ENCODE measurements around the gene U2SURP.
A peak's percentile ranks its signal among the peaks of the same experiment; 100 is the strongest.
"Not testable (repeated sequence)": the region's sequence is repeated elsewhere in the genome, so short reads cannot be mapped to it uniquely, and the experiment has no call there.

Gene U2SURP

GRCh38 chr3:142977399-142977728 lies 24.0 kb upstream of the U2SURP start:
- peak; percentile 71 for DNase-seq

GRCh38 chr3:142981108-142981507 lies 20.3 kb upstream of the U2SURP start:
- DNase-seq = no peak

GRCh38 chr3:142982038-142982773 lies 19.2 kb upstream of the U2SURP start:
- no peak for DNase-seq

- no peak for DNase-seq
Observed at GRCh38 chr3:142983318-142983717, 18.1 kb upstream of the U2SURP start.

- no peak for DNase-seq
Observed at GRCh38 chr3:142984255-142984654, 17.1 kb upstream of the U2SURP start.

- no peak for DNase-seq
Observed at GRCh38 chr3:142987080-142987700, 14.2 kb upstream of the U2SURP start.

- DNase-seq = peak; percentile 78
Observed at GRCh38 chr3:142987707-142988106, 13.7 kb upstream of the U2SURP start.

GRCh38 chr3:142988221-142988620 lies 13.1 kb upstream of the U2SURP start:
- DNase-seq = not testable (repeated sequence)

- not testable (repeated sequence) for DNase-seq
Observed at GRCh38 chr3:142988826-142989225, 12.5 kb upstream of the U2SURP start.

- DNase-seq = no peak
Observed at GRCh38 chr3:142990721-142991120, 10.6 kb upstream of the U2SURP start.

GRCh38 chr3:142992323-142992722 lies 9.0 kb upstream of the U2SURP start:
- no peak for DNase-seq

- peak; percentile 37 for DNase-seq
Observed at GRCh38 chr3:142993958-142994442, 7.4 kb upstream of the U2SURP start.

- no peak for DNase-seq
Observed at GRCh38 chr3:142997330-142997729, 4.0 kb upstream of the U2SURP start.

GRCh38 chr3:142998439-142998838 lies 2.9 kb upstream of the U2SURP start:
- DNase-seq = peak; percentile 43

- no peak for DNase-seq
Observed at GRCh38 chr3:142999881-143000280, 1.5 kb upstream of the U2SURP start.

GRCh38 chr3:143000528-143000927 lies 842 bp upstream of the U2SURP start:
- no peak for DNase-seq

GRCh38 chr3:143001034-143001368 lies 369 bp upstream of the U2SURP start:
- DNase-seq = no peak

GRCh38 chr3:143002083-143002712 lies 828 bp downstream of the U2SURP start:
- no peak for DNase-seq

GRCh38 chr3:143002727-143003126 lies 1.4 kb downstream of the U2SURP start:
- no peak for DNase-seq

- DNase-seq = no peak
Observed at GRCh38 chr3:143004823-143005222, 3.5 kb downstream of the U2SURP start.

GRCh38 chr3:143010024-143010423 lies 8.7 kb downstream of the U2SURP start:
- no peak for DNase-seq

GRCh38 chr3:143011705-143012104 lies 10.3 kb downstream of the U2SURP start:
- DNase-seq = no peak

- no peak for DNase-seq
Observed at GRCh38 chr3:143014921-143015320, 13.6 kb downstream of the U2SURP start.

GRCh38 chr3:143016321-143016972 lies 15.1 kb downstream of the U2SURP start:
- DNase-seq = no peak
